HG03432 (cell line): ENCODE results near the gene PAPPA2.

ENCODE experiments used
- ATAC-seq: cut with Tn5 transposase; IDR thresholded peaks from one replicate; pipeline ENCODE4 v1.9.1; 2021; ENCODE audit warnings: mild to moderate bottlenecking, moderate library complexity; ENCODE audit not compliant: unreplicated experiment

PAPPA2 gene

DNA sequence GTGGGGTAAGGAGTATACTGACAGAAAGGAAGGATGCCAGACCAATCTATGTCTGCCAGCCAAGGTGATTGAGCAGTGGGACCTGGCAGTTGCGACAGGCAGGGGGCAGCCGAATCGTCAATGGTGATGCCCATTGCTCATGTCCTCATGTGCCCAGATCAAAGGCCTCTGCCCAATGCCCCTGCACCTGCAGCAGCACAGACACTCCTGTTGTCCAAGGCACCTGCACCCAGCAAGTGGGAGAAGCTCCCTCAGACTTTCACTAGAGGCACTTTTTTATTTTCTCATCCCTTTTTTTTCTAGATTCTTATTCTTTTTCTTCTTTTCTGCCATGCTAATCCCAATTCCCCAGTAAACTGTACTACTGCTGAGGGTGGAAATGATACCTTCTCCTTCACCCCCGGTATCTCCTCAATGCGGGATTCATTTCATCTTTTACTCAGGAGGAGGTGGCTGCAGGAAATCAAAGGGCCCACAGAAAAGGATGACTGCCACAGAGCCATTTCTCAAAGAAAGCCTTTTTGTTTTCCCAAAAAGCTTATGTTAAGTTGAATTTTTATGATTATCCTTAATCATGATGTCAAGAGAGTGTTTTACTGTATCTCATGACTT is 332.0 kb downstream of the PAPPA2 start:
- no peak for ATAC-seq

DNA sequence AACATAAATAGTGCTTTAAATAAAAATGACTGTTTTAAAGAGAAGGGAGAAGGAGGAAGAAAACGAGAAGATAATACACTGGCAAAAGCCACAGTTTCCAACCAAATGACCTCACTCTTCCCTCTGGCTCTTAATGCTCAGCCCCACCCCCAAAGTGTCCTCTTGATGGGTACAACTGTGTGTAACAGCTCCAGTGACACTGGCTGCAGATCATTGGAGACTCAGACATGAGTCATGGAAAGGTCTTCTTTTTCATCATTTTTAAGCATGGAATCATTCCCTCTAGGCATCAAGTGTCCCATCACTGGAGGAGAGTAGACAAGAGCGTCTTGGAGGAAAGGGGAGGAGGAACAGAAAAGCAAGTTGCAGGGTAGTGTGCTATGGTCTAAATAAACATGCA is 333.0 kb downstream of the PAPPA2 start:
- ATAC-seq, result no peak

DNA sequence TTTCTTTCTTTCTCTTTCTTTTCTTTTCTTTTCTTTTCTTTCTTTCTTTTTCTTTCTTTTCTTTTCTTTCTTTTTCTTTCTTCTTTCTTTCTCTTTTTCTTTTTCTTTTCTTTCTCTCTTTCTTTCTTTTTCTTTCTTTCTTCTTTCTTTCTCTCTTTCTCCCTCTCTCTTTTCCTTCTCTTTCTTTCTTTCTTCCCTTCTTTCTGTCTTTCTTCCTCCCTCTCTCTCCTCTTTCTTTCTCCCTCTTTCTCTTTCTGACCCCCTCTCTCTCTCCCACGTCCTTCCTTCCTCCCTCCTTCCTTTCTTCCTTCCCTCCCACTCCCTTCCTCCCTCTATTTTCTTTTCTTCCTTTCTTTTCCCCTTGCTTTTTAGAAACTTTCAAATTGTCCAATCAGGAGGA is 333.6 kb downstream of the PAPPA2 start:
- no peak for ATAC-seq

GRCh38 chr1:176799327-176799726 is 336.4 kb downstream of the PAPPA2 start:
- no peak for ATAC-seq

GRCh38 chr1:176800978-176801513 is 338.1 kb downstream of the PAPPA2 start:
- no peak for ATAC-seq

DNA sequence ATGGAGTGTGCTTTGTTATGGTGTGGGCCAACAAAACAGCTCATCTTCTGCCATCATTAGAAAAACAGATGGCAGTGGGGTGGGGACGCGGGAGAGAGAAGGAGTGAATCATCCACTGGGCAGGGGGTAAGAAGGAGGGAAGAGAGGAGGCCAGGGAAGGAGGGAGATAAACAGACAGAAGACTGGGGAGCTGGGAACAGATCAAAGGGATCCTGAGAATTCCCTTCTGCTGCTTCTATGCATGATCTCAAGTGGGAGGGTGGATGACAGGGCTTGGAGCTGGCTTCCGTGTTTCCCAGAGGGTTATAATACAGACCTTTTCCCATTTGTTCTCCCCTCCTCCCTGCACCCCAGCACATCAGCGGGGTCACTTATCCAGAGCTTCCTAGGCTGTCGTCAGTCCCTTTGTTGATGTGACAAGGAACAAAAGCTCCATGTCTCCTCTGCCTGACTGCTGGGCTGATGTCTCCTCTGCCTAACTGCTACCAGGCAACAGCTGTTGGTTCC is 338.6 kb downstream of the PAPPA2 start:
- ATAC-seq, result no peak

- no peak for ATAC-seq
These were observed 339.3 kb downstream of the PAPPA2 start for GRCh38 chr1:176802316-176802715.

DNA sequence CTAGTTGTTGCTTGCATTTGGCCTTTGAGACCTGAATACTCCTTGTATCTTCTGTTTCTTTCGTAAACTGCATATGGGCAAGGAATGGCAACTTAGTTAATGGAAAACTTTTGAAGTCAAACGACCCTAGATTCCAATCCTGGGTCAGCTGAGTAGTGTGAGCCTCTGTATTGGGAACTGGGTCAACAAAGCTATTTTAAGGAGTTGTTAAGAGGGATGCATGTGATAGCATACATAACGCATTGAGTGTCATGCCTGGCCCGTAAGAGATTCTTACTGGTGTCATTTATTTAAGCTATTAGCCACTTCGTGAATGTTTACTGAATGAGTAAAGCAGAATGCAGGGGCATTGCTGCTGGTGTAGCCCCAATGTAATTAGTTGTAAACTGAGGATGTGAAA is 340.1 kb downstream of the PAPPA2 start:
- no peak for ATAC-seq

- ATAC-seq, result no peak
These were observed 340.6 kb downstream of the PAPPA2 start for GRCh38 chr1:176803596-176803995.

GRCh38 chr1:176809292-176809691 is 346.3 kb downstream of the PAPPA2 start:
- ATAC-seq, result no peak

GRCh38 chr1:176811511-176812288 is 348.7 kb downstream of the PAPPA2 start:
- ATAC-seq, result no peak

- ATAC-seq, result no peak
These were observed 352.6 kb downstream of the PAPPA2 start for GRCh38 chr1:176815621-176816020.

DNA sequence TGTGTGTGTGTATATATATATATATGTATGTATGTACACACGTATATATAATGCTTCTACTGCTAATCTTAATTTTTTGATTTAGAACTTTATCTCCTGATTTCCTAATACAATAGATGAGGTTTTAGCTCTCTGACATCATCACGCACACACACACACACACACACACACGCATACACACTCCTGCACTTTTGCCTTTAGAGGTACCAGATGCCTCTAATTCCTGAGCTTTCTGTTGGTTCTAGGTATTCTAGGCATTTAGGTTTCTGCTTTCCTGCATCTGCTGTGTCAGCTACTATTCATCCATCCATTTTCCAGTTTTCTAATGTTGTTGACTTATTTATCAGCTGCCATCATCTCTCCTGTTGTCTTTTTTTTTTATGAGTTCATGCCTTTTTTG is 353.3 kb downstream of the PAPPA2 start:
- no peak for ATAC-seq

GRCh38 chr1:176820391-176821031 is 357.5 kb downstream of the PAPPA2 start:
- no peak for ATAC-seq

DNA sequence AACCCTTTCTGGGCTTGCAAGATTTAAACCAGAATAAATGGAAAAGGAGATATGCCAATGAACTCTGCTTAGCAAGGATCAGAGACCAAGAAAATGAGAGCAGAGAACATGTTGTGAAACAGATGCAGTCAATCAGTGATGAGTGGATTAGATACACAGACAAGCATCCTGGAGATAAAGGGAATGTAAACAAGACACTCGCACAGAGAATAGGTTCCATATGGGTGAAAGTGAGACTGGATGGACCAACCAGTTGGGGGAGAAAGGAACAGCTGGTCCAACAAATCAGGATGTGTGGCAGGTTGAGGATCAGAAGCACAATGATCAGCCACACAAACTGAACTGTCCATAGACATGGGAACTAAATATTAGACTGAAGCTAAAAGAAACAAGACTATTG is 363.3 kb downstream of the PAPPA2 start:
- ATAC-seq, result no peak

- ATAC-seq, result no peak
These were observed 366.3 kb downstream of the PAPPA2 start for GRCh38 chr1:176829261-176829660.

DNA sequence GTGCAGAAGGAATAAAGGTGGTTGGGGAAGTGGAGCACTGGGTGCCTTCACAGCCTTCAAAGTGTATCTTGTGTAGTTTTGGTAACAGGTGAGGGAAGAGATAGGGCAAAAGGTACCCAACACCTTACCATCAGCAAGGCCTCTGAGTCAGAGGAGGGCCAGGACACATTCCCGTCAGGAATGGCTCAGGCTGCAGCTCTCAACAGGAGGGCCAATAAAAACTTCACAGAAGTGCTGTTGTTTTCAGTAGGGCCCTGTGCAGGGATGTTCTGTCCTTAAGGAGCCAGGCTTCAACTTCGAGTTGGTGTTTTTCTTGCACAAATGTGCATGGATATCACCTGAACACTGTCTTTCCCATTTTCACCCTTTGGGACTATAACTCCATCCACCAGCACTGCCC is 368.2 kb downstream of the PAPPA2 start:
- ATAC-seq, result no peak

DNA sequence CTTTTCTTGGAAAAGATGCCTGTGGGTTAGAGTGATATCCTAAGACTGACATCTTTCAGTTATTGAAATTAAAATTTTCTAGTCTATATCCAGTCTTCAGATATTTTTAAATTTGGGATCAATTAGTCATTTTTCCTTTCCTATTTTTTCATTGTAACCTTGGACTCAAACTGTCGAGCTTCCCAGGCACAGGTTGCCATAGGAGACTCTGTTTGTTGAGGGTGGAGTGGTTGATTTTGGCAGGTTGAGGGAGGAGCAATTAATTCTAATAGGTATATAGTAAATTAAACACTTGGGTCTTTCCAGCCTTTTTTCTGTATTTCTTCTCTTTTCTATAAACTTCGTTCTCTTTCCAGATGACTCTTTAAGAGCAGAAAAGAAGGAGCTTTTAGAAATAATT is 374.7 kb downstream of the PAPPA2 start:
- no peak for ATAC-seq

- no peak for ATAC-seq
These were observed 375.5 kb downstream of the PAPPA2 start for GRCh38 chr1:176838276-176838995.

DNA sequence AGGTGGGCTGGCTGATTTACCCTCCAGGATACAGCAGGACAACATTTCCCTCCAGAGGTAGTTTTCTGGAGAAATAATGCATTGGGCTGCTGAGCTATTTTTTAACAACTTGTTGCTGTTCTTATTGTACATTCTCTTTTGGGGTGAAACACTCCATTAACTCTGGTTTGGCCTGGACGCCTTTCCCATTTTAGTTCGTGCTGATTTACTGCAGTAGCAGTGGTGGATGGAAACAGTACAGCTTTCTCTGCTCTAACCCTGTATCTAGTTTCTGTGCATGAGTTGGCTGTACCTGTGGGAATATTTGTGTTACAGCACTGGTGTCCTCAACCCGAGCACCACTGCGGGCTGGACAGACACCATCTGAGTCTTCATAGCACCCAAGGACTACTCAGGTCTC is 376.2 kb downstream of the PAPPA2 start:
- ATAC-seq, result no peak

DNA sequence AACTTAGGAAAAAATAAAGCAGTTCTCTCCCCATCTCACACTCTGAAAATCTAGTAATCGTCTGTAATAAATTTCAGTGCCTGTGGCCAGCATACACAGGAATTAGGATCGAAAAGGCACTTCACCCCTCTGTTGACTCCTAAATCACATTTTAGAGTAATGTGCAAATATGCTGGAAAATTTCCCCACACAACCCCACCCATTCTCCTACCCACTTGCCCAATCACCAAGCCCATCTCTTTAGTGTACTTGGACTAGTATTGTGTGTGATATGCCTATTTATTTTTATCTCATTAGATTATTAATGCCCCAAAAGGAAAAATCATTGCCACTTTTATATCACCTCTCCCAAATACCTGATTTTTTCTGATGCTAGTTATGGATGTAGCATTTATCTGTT is 378.3 kb downstream of the PAPPA2 start:
- ATAC-seq, result no peak
